WERI-Rb-1 (cell line): ENCODE measurements around the gene STXBP3.

Experiments
- DNase-seq: peaks from one replicate; pipeline ENCODE4 v3.0.0-alpha.2; 2020
- H3K27ac ChIP-seq: fragments of 250-450 bp; sonication (Bioruptor Pico); 2 replicates; pipeline ENCODE4 v1.5.1; 2020; ENCODE audit warnings: mild to moderate bottlenecking, moderate library complexity
- H3K27me3 ChIP-seq: fragments of 250-450 bp; sonication (Bioruptor Pico); 2 replicates; pipeline ENCODE4 v1.5.1; 2021; ENCODE audit warnings: mild to moderate bottlenecking, low read depth, moderate library complexity; ENCODE audit not compliant: insufficient read depth, severe bottlenecking
- H3K36me3 ChIP-seq: fragments of 250-450 bp; sonication (Bioruptor Pico); 2 replicates; pipeline ENCODE4 v1.5.1; 2020; ENCODE audit warnings: mild to moderate bottlenecking, moderate library complexity
- H3K4me3 ChIP-seq: 2 replicates; pipeline ENCODE4 v1.5.1; 2011; ENCODE audit warnings: low read depth, mild to moderate bottlenecking, control low read depth, low read length
- H3K9me3 ChIP-seq: fragments of 250-450 bp; sonication (Bioruptor Pico); 2 replicates; pipeline ENCODE4 v1.5.1; 2021; ENCODE audit warnings: mild to moderate bottlenecking, moderate library complexity; ENCODE audit not compliant: severe bottlenecking
- CTCF ChIP-seq: IDR thresholded peaks from 2 replicates; pipeline ENCODE4 v1.5.1; 2011; ENCODE audit warnings: low read depth, mild to moderate bottlenecking, control low read depth, inconsistent platforms, low read length

The STXBP3 gene

GRCh38 chr1:108792420-108792819 lies 45.9 kb downstream of the STXBP3 start:
- Histone ChIP-seq H3K27ac (no peak overlapping the region), H3K36me3 (no peaks in the 10 kb centered on the region; the same call in 1 of the 2 replicates), H3K4me3 (no peak overlapping the region), H3K27me3 (no peaks in the 10 kb centered on the region), H3K9me3 (no peaks in the 10 kb centered on the region)
- no peak for DNase-seq
- no peak for TF ChIP-seq CTCF

- Histone ChIP-seq H3K4me3 (no peak overlapping the region), H3K9me3 (no peaks in the 10 kb centered on the region), H3K36me3 (peaks cover 4% of the 10 kb centered on the region; the same call in 1 of the 2 replicates), H3K27ac (no peak overlapping the region), H3K27me3 (no peaks in the 10 kb centered on the region)
- DNase-seq = no peak
- TF ChIP-seq CTCF = no peak
Measured at GRCh38 chr1:108799001-108799400, 52.5 kb downstream of the STXBP3 start.

- DNase-seq = no peak
- TF ChIP-seq CTCF = no peak
- H3K4me3 ChIP-seq = no peak overlapping the region
- no peaks in the 10 kb centered on the region for H3K9me3 ChIP-seq
- no peaks in the 10 kb centered on the region for H3K27me3 ChIP-seq
- no peak overlapping the region for H3K27ac ChIP-seq
- peaks cover 4% of the 10 kb centered on the region; the same call in 1 of the 2 replicates for H3K36me3 ChIP-seq
Measured at GRCh38 chr1:108801101-108801500, 54.6 kb downstream of the STXBP3 start.

GRCh38 chr1:108803548-108803947 lies 57.1 kb downstream of the STXBP3 start:
- Histone ChIP-seq H3K4me3 (no peak overlapping the region), H3K9me3 (no peaks in the 10 kb centered on the region), H3K27me3 (no peaks in the 10 kb centered on the region), H3K27ac (no peak overlapping the region), H3K36me3 (peaks cover 7% of the 10 kb centered on the region; the same call in 1 of the 2 replicates)
- DNase-seq = no peak
- no peak for TF ChIP-seq CTCF

- no peak for DNase-seq
- Histone ChIP-seq H3K4me3 (no peak overlapping the region), H3K36me3 (peaks cover 4% of the 10 kb centered on the region; the same call in 1 of the 2 replicates), H3K27ac (no peak overlapping the region), H3K9me3 (no peaks in the 10 kb centered on the region), H3K27me3 (no peaks in the 10 kb centered on the region)
- no peak for TF ChIP-seq CTCF
Measured at GRCh38 chr1:108808438-108808837, 62.0 kb downstream of the STXBP3 start.

- TF ChIP-seq CTCF = no peak
- no peaks in the 10 kb centered on the region for H3K27me3 ChIP-seq
- H3K4me3 ChIP-seq = no peak overlapping the region
- no peak for DNase-seq
- no peak overlapping the region for H3K27ac ChIP-seq
- no peaks in the 10 kb centered on the region for H3K9me3 ChIP-seq
- peaks cover 4% of the 10 kb centered on the region; the same call in 1 of the 2 replicates for H3K36me3 ChIP-seq
Measured at GRCh38 chr1:108811611-108812010, 65.1 kb downstream of the STXBP3 start.
